Muscle layer of duodenum (tissue), 2 donors: ENCODE results near the gene FMO2.

Experiments
- H3K27ac ChIP-seq: one replicate; pipeline ENCODE4 v1.7.0; 2013; ENCODE audit warnings: mild to moderate bottlenecking, low read length
- H3K27me3 ChIP-seq: one replicate; pipeline ENCODE4 v1.7.0; 2013; ENCODE audit warnings: low read depth, mild to moderate bottlenecking, control low read depth, low read length
- H3K36me3 ChIP-seq, 2 donors: one replicate each; pipeline ENCODE4 v1.7.0; 2013; ENCODE audit warnings: low read length in 2 of 2, control low read depth in 1 of 2, mild to moderate bottlenecking in 1 of 2; ENCODE audit not compliant: insufficient read depth in 2 of 2, control insufficient read depth in 1 of 2
- H3K4me1 ChIP-seq, 2 donors: one replicate each; pipeline ENCODE4 v1.7.0; 2013; ENCODE audit warnings: low read length in 2 of 2, mild to moderate bottlenecking in 2 of 2, control low read depth in 1 of 2, moderate library complexity in 1 of 2; ENCODE audit not compliant: insufficient read depth in 2 of 2, control insufficient read depth in 1 of 2
- H3K4me3 ChIP-seq, 2 donors: one replicate each; pipeline ENCODE4 v1.7.0; 2013; ENCODE audit warnings: low read length in 2 of 2, low read depth in 1 of 2, mild to moderate bottlenecking in 1 of 2
- H3K9me3 ChIP-seq, 2 donors: one replicate each; pipeline ENCODE4 v1.7.0; 2013; ENCODE audit warnings: low read length in 2 of 2, control low read depth in 1 of 2, mild to moderate bottlenecking in 1 of 2; ENCODE audit not compliant: control insufficient read depth in 1 of 2
- donor health status: healthy.

FMO2 gene

GRCh38 chr1:171251042-171251951, 66.2 kb downstream of the FMO2 start:
- H3K36me3 ChIP-seq = no peaks in the 10 kb centered on the region
- H3K4me3 ChIP-seq = peak overlapping the region; percentile 66 to 71
- no peaks in the 10 kb centered on the region for H3K27me3 ChIP-seq
- H3K27ac ChIP-seq = no peak overlapping the region
- H3K4me1 ChIP-seq = no peaks in the 10 kb centered on the region
- no peaks in the 10 kb centered on the region for H3K9me3 ChIP-seq

- Histone ChIP-seq H3K9me3 (no peaks in the 10 kb centered on the region), H3K36me3 (no peaks in the 10 kb centered on the region), H3K4me3 (peak overlapping the region; percentile 66 to 71), H3K27me3 (no peaks in the 10 kb centered on the region), H3K4me1 (no peaks in the 10 kb centered on the region), H3K27ac (no peak overlapping the region)
These were observed 66.8 kb downstream of the FMO2 start for GRCh38 chr1:171251952-171252300.

- H3K9me3 ChIP-seq = no peaks in the 10 kb centered on the region
- no peaks in the 10 kb centered on the region for H3K4me1 ChIP-seq
- H3K27ac ChIP-seq = no peak overlapping the region
- H3K27me3 ChIP-seq = no peaks in the 10 kb centered on the region
- no peak overlapping the region for H3K4me3 ChIP-seq
- no peaks in the 10 kb centered on the region for H3K36me3 ChIP-seq
These were observed 67.4 kb downstream of the FMO2 start for GRCh38 chr1:171252482-171252881.

- H3K4me3 ChIP-seq = no peak overlapping the region
- no peaks in the 10 kb centered on the region for H3K4me1 ChIP-seq
- no peak overlapping the region for H3K27ac ChIP-seq
- H3K27me3 ChIP-seq = no peaks in the 10 kb centered on the region
- H3K36me3 ChIP-seq = no peaks in the 10 kb centered on the region
- no peaks in the 10 kb centered on the region for H3K9me3 ChIP-seq
These were observed 69.8 kb downstream of the FMO2 start for GRCh38 chr1:171254859-171255258.

- no peak overlapping the region for H3K4me3 ChIP-seq
- no peaks in the 10 kb centered on the region for H3K9me3 ChIP-seq
- no peaks in the 10 kb centered on the region for H3K27me3 ChIP-seq
- no peaks in the 10 kb centered on the region for H3K36me3 ChIP-seq
- no peaks in the 10 kb centered on the region for H3K4me1 ChIP-seq
- no peak overlapping the region for H3K27ac ChIP-seq
These were observed 72.0 kb downstream of the FMO2 start for GRCh38 chr1:171256940-171257606.

GRCh38 chr1:171257607-171258076, 72.5 kb downstream of the FMO2 start:
- Histone ChIP-seq H3K4me1 (no peaks in the 10 kb centered on the region), H3K4me3 (no peak overlapping the region), H3K27me3 (no peaks in the 10 kb centered on the region), H3K27ac (no peak overlapping the region), H3K36me3 (no peaks in the 10 kb centered on the region), H3K9me3 (no peaks in the 10 kb centered on the region)

- Histone ChIP-seq H3K9me3 (no peaks in the 10 kb centered on the region), H3K36me3 (no peaks in the 10 kb centered on the region), H3K4me1 (no peaks in the 10 kb centered on the region), H3K4me3 (no peak overlapping the region), H3K27me3 (no peaks in the 10 kb centered on the region), H3K27ac (no peak overlapping the region)
These were observed 73.3 kb downstream of the FMO2 start for GRCh38 chr1:171258429-171258828.

- no peak overlapping the region for H3K4me3 ChIP-seq
These were observed 73.8 kb downstream of the FMO2 start for GRCh38 chr1:171258943-171259342.

More at GRCh38 chr1:171258943-171259342, 73.8 kb downstream of the FMO2 start:
- Histone ChIP-seq H3K4me1 (no peaks in the 10 kb centered on the region), H3K9me3 (no peaks in the 10 kb centered on the region), H3K36me3 (no peaks in the 10 kb centered on the region), H3K27me3 (no peaks in the 10 kb centered on the region), H3K27ac (no peak overlapping the region)
